NB4 (cell line): ENCODE measurements around the gene OTOP3.

ENCODE experiments used
- CTCF ChIP-seq: IDR thresholded peaks from one replicate; pipeline ENCODE4 v1.5.1; 2012; ENCODE audit warnings: low read depth, low read length
- MYC ChIP-seq: IDR thresholded peaks from 2 replicates; pipeline ENCODE4 v1.6.1; 2011; ENCODE audit warnings: low read depth, low read length
- POLR2A ChIP-seq: IDR thresholded peaks from 2 replicates; pipeline ENCODE4 v1.6.1; 2011; ENCODE audit warnings: mild to moderate bottlenecking; ENCODE audit not compliant: insufficient read length; ENCODE audit errors: extremely low read depth
- TF ChIP-seq, protein P1 (sequence below): IDR thresholded peaks from 2 replicates; pipeline ENCODE4 v1.6.1; 2011; ENCODE audit warnings: low read depth, low read length

GRCh38 chr17:74945543-74945942 lies 9.8 kb downstream of the OTOP3 start:
- TF ChIP-seq POLR2A (no peak), CTCF (no peak), MYC (no peak)
- TF ChIP-seq, protein P1, sequence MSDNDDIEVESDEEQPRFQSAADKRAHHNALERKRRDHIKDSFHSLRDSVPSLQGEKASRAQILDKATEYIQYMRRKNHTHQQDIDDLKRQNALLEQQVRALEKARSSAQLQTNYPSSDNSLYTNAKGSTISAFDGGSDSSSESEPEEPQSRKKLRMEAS, result no peak
